Upper lobe of right lung (tissue), 1 donor: ENCODE measurements around the gene FLT3LG. TPM values are rescaled to one million over a fixed set of nuclear protein-coding genes. Genes with fewer than 3 reads are reported as not detected.
A peak's percentile ranks its signal among the peaks of the same experiment; 100 is the strongest.

ENCODE experiments used
- ATAC-seq: fragments of 200-7000 bp; cut with Tn5 transposase; one replicate; pipeline ENCODE4 v1.9.1; 2020; ENCODE audit warnings: mild to moderate bottlenecking, moderate library complexity
- DNase-seq: peaks from one replicate; pipeline ENCODE4 v3.0.0-alpha.2; 2020
- H3K27ac ChIP-seq: fragments of 200-600 bp; one replicate; pipeline ENCODE4 v1.8.0; 2022
- H3K27me3 ChIP-seq: fragments of 200-600 bp; one replicate; pipeline ENCODE4 v1.8.0; 2022; ENCODE audit warnings: mild to moderate bottlenecking
- H3K36me3 ChIP-seq: fragments of 200-600 bp; one replicate; pipeline ENCODE4 v1.8.0; 2022
- H3K4me1 ChIP-seq: fragments of 200-600 bp; one replicate; pipeline ENCODE4 v1.8.0; 2022
- H3K4me3 ChIP-seq: fragments of 200-600 bp; one replicate; pipeline ENCODE4 v1.8.0; 2022; ENCODE audit warnings: mild to moderate bottlenecking
- H3K9me3 ChIP-seq: fragments of 200-600 bp; one replicate; pipeline ENCODE4 v1.8.0; 2022
- CTCF ChIP-seq: fragments of 200-600 bp; IDR thresholded peaks from one replicate; pipeline ENCODE4 v1.8.0; 2022; ENCODE audit warnings: antibody characterized with exemption
- intact Hi-C: fragments of 100-400 bp; cut with DNase I; formaldehyde crosslinking; loops from one replicate; pipeline ENCODE4 v1.11.0; 2022
- total RNA-seq: library from RNA; stranded (reverse); fragmentation: NEBNext Ultra II Directional; extraction: Animal tissue kit (Norgen Biotek cat#: 25700); gene quantifications from one replicate; pipeline ENCODE4 v1.2.1, GENCODE V29; 2021
- donor health status: DM: no; HTN: yes; CAD: no; lungs with severe emphysema.

The FLT3LG gene
- total RNA-seq, 1 donor from 2014 or later: 12.1 TPM

- Histone ChIP-seq H3K9me3 (no peaks in the 10 kb centered on the region), H3K36me3 (no peaks in the 10 kb centered on the region), H3K4me3 (no peak overlapping the region), H3K27me3 (peaks cover 95% of the 10 kb centered on the region), H3K27ac (no peak overlapping the region), H3K4me1 (peaks cover 4% of the 10 kb centered on the region)
- ATAC-seq (no peak), DNase-seq (no peak)
- intact Hi-C loops: no loop called here
- no peak for TF ChIP-seq CTCF
These were observed 45.2 kb upstream of the FLT3LG start for GRCh38 chr19:49428547-49429451.

- Histone ChIP-seq H3K9me3 (no peaks in the 10 kb centered on the region), H3K4me1 (peaks cover 4% of the 10 kb centered on the region), H3K4me3 (no peak overlapping the region), H3K36me3 (no peaks in the 10 kb centered on the region), H3K27ac (no peak overlapping the region), H3K27me3 (peaks cover 93% of the 10 kb centered on the region)
- ATAC-seq: no peak
- DNase-seq: no peak
- TF ChIP-seq CTCF: no peak
- intact Hi-C loops: no loop called here
These were observed 43.8 kb upstream of the FLT3LG start for GRCh38 chr19:49430172-49430677.

- no peaks in the 10 kb centered on the region for H3K9me3 ChIP-seq
- H3K27ac ChIP-seq: no peak overlapping the region
- peaks cover 93% of the 10 kb centered on the region for H3K27me3 ChIP-seq
- peaks cover 4% of the 10 kb centered on the region for H3K4me1 ChIP-seq
- no peak for TF ChIP-seq CTCF
- no peak for DNase-seq
- peak; percentile 21 for ATAC-seq
- no peaks in the 10 kb centered on the region for H3K36me3 ChIP-seq
- H3K4me3 ChIP-seq: no peak overlapping the region
- intact Hi-C loops: no loop called here
These were observed 43.2 kb upstream of the FLT3LG start for GRCh38 chr19:49430678-49431329.

- Histone ChIP-seq H3K27ac (no peak overlapping the region), H3K9me3 (no peaks in the 10 kb centered on the region), H3K4me3 (no peak overlapping the region), H3K4me1 (peaks cover 4% of the 10 kb centered on the region), H3K27me3 (peaks cover 93% of the 10 kb centered on the region), H3K36me3 (no peaks in the 10 kb centered on the region)
- intact Hi-C loops: no loop called here
- TF ChIP-seq CTCF: no peak
- ATAC-seq (no peak), DNase-seq (no peak)
These were observed 42.7 kb upstream of the FLT3LG start for GRCh38 chr19:49431330-49431749.

GRCh38 chr19:49432141-49433073, 41.6 kb upstream of the FLT3LG start:
- no peak for TF ChIP-seq CTCF
- H3K27me3 ChIP-seq: peaks cover 92% of the 10 kb centered on the region
- no peaks in the 10 kb centered on the region for H3K9me3 ChIP-seq
- H3K4me3 ChIP-seq: no peak overlapping the region
- no peak for DNase-seq
- intact Hi-C loops: no loop called here
- peaks cover 4% of the 10 kb centered on the region for H3K4me1 ChIP-seq
- no peaks in the 10 kb centered on the region for H3K36me3 ChIP-seq
- ATAC-seq: peak; percentile 38
- H3K27ac ChIP-seq: no peak overlapping the region
